Karpas-422 (cell line): ENCODE measurements around the gene LRRFIP2. TPM values are rescaled to one million over a fixed set of nuclear protein-coding genes. Genes with fewer than 3 reads are reported as not detected.

Source experiments
- DNase-seq: peaks from one replicate; pipeline ENCODE4 v3.0.0-alpha.2; 2015
- H2AFZ ChIP-seq: fragments of 200-600 bp; sonication (generic); 2 replicates; pipeline ENCODE4 v1.6.1; 2014; ENCODE audit warnings: antibody characterized with exemption, low read length, mixed read lengths
- H3K27ac ChIP-seq: fragments of 200-600 bp; sonication (generic); 2 replicates; pipeline ENCODE4 v1.5.1; 2014; ENCODE audit warnings: mild to moderate bottlenecking, low read length, moderate library complexity
- H3K27me3 ChIP-seq: fragments of 200-600 bp; sonication (generic); 2 replicates; pipeline ENCODE4 v1.6.1; 2014; ENCODE audit warnings: low read length, mixed read lengths
- H3K36me3 ChIP-seq: fragments of 200-600 bp; sonication (generic); 2 replicates; pipeline ENCODE4 v1.6.1; 2014; ENCODE audit warnings: low read length, mixed read lengths; ENCODE audit not compliant: insufficient read depth
- H3K4me1 ChIP-seq: fragments of 200-600 bp; sonication (generic); 2 replicates; pipeline ENCODE4 v1.6.1; 2014; ENCODE audit warnings: mild to moderate bottlenecking, low read length, mixed read lengths
- H3K4me2 ChIP-seq: fragments of 200-600 bp; sonication (generic); 2 replicates; pipeline ENCODE4 v1.6.1; 2014; ENCODE audit warnings: low read length, low read depth, mild to moderate bottlenecking; ENCODE audit not compliant: poor library complexity, severe bottlenecking
- H3K4me3 ChIP-seq: fragments of 200-600 bp; sonication (generic); 2 replicates; pipeline ENCODE4 v1.5.1; 2014; ENCODE audit warnings: mild to moderate bottlenecking, antibody characterized with exemption, low read length, mixed read lengths
- H3K79me2 ChIP-seq: fragments of 200-600 bp; sonication (generic); 2 replicates; pipeline ENCODE4 v1.6.1; 2014; ENCODE audit warnings: mild to moderate bottlenecking, low read length, mixed read lengths
- H3K9ac ChIP-seq: fragments of 200-600 bp; sonication (generic); 2 replicates; pipeline ENCODE4 v1.6.0; 2014; ENCODE audit warnings: low read length
- H3K9me2 ChIP-seq: fragments of 200-600 bp; sonication (generic), shearing (Covaris generic); replicated peaks from 2 replicates; pipeline ENCODE4 v1.6.0; 2014; ENCODE audit warnings: mild to moderate bottlenecking, low read length, moderate library complexity; ENCODE audit not compliant: insufficient read depth
- H3K9me3 ChIP-seq: fragments of 300-700, 200-600 bp; sonication (generic); 2 replicates; pipeline ENCODE4 v1.6.1; 2014; ENCODE audit warnings: low read length, mixed read lengths
- H4K20me1 ChIP-seq: fragments of 200-600 bp; sonication (generic); 2 replicates; pipeline ENCODE4 v1.6.1; 2014; ENCODE audit warnings: mild to moderate bottlenecking, antibody characterized with exemption, low read length, low read depth; ENCODE audit not compliant: insufficient read depth
- total RNA-seq: library from RNA; depleted of rRNA; stranded (reverse); fragments of >200 nt; shearing (Covaris generic); gene quantifications from 2 replicates; pipeline ENCODE4 v1.2.3, GENCODE V29; 2014; ENCODE audit warnings: low replicate concordance

Gene LRRFIP2
- total RNA-seq, 1 experiment from 2014 or later, result 45.5 TPM

DNA sequence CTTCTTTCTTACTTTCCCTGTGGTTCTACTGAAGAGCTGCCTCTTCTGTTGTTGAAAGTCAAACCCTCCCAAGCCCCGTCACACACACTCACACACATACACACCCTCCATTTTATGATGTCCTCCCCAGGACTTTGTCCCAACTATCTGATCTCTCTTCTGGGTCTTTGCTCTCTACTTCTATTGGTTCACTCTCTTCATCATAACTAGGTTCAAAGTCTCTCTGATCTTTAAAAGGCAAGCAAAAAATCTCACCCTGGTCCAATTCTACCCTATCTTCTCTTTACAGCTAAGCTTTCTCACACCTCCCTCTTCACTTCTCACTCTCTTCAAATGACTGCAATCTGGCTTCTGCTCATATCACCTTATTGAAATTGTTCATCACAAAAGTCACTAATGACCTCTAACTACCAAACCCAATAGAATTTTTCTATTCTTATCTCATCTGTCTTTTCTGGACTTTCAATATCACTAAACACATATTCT is 34.8 kb downstream of the LRRFIP2 start:
- H3K9ac ChIP-seq, result no peak overlapping the region
- no peak overlapping the region for H2AFZ ChIP-seq
- H3K79me2 ChIP-seq, result peaks cover 22% of the 10 kb centered on the region
- H3K4me3 ChIP-seq, result no peak overlapping the region
- H3K9me2 ChIP-seq, result no peaks in the 10 kb centered on the region
- no peaks in the 10 kb centered on the region for H3K27me3 ChIP-seq
- DNase-seq, result no peak
- peaks cover 7% of the 10 kb centered on the region for H3K4me1 ChIP-seq
- no peak overlapping the region for H3K4me2 ChIP-seq
- no peak overlapping the region for H3K27ac ChIP-seq
- 0 out of 2 replicates have a peak, but pooled peaks cover 2% of the 10 kb centered on the region for H3K36me3 ChIP-seq
- no peaks in the 10 kb centered on the region for H3K9me3 ChIP-seq
- no peaks in the 10 kb centered on the region for H4K20me1 ChIP-seq

DNA sequence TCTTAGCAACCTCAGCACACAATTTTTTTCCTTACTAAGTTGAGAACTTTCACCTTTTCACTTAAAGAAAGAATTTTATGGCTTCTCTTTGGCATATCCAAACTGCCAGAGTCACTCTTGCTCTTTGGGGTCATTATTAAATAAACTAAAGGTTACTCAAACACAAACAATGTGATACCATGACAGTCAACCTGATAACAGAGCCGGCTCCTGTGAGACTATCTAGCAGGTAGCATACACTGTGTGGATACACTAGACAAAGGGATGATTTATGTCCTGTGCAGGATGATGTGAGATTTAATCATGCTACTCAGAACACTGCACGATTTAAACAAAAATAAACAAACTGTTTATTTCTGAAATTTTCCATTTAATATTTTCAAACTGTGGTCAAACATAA is 35.6 kb downstream of the LRRFIP2 start:
- no peak overlapping the region for H3K4me2 ChIP-seq

DNA sequence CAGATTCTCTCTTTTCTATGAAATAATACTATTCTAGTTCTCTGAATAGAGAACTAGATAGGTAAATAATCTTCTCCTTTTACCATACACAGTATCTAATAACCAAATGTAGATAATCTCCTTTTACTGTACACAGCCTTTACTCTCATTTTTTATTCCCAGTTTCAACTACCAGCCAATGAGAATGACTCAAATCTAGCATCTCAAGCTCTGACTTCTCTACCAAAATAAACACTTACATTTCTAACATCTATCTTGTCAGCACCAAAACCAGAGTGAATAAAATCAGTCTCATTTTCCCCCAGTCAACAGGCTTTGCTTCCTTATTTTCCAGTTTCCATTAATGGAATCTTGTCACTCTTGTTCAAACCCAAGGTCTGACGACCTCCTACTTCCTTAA is 36.9 kb downstream of the LRRFIP2 start:
- peaks cover 40% of the 10 kb centered on the region for H3K79me2 ChIP-seq
- DNase-seq, result no peak
- no peak overlapping the region for H3K27ac ChIP-seq

More for the DNA sequence above, 35.6 kb downstream of the LRRFIP2 start:
- H3K27me3 ChIP-seq, result no peaks in the 10 kb centered on the region
- no peaks in the 10 kb centered on the region for H3K9me2 ChIP-seq
- H3K79me2 ChIP-seq, result peaks cover 28% of the 10 kb centered on the region
- H3K36me3 ChIP-seq, result 0 out of 2 replicates have a peak, but pooled peaks cover under 1% of the 10 kb centered on the region
- no peak overlapping the region for H3K4me3 ChIP-seq
- H3K9ac ChIP-seq, result no peak overlapping the region
- H3K9me3 ChIP-seq, result no peaks in the 10 kb centered on the region
- H4K20me1 ChIP-seq, result no peaks in the 10 kb centered on the region
- H3K4me1 ChIP-seq, result peaks cover 7% of the 10 kb centered on the region
- H2AFZ ChIP-seq, result no peak overlapping the region
- no peak for DNase-seq
- no peak overlapping the region for H3K27ac ChIP-seq

DNA sequence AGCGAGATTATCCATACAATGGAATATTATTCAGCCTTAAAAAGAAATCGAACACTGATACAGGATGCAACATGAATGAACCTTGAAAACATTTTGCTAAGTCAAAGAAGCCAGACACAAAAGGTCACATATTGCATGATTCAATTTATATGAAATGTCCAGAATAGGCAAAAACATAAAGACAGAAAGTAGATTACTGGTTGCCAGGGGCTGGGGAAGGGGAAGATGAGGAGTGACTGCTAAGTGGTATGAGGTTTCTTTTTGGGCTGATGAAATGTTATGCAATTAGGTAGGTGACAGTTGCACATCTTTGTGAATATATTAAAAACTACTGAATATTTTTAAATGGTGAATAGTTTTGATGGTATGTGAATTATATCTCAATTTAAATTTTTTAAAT is 38.3 kb downstream of the LRRFIP2 start:
- Histone ChIP-seq H3K27me3 (no peaks in the 10 kb centered on the region), H2AFZ (no peak overlapping the region), H3K27ac (no peak overlapping the region), H4K20me1 (no peaks in the 10 kb centered on the region), H3K4me3 (no peak overlapping the region), H3K9me3 (no peaks in the 10 kb centered on the region), H3K4me1 (peaks cover 14% of the 10 kb centered on the region), H3K9ac (no peak overlapping the region), H3K9me2 (no peaks in the 10 kb centered on the region), H3K36me3 (no peaks in the 10 kb centered on the region), H3K4me2 (no peak overlapping the region), H3K79me2 (peaks cover 53% of the 10 kb centered on the region)
- DNase-seq, result no peak

More for the DNA sequence above, 36.9 kb downstream of the LRRFIP2 start:
- H3K9ac ChIP-seq, result no peak overlapping the region
- H3K9me2 ChIP-seq, result no peaks in the 10 kb centered on the region
- H4K20me1 ChIP-seq, result no peaks in the 10 kb centered on the region
- peaks cover 7% of the 10 kb centered on the region for H3K4me1 ChIP-seq
- no peak overlapping the region for H3K4me2 ChIP-seq
- no peaks in the 10 kb centered on the region for H3K9me3 ChIP-seq
- H3K36me3 ChIP-seq, result no peaks in the 10 kb centered on the region
- H2AFZ ChIP-seq, result no peak overlapping the region
- no peak overlapping the region for H3K4me3 ChIP-seq
- no peaks in the 10 kb centered on the region for H3K27me3 ChIP-seq

DNA sequence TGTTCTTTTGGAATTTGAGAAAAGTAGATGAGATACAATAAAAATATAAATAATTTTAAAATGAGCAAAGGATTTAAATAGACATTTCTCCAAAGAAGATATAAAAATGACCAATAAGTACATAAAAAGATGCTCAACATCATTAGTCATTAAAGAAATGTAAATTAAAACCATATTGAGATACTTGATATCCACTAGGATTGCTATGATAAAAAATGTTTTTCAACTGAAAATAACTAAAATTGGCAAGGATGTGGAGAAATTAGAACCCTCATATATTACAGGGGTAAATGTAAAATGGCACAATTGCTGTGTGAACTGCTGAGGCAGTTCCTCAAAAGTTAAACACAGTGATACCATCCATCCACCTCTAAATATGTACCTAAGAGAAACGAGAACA is 38.8 kb downstream of the LRRFIP2 start:
- no peak overlapping the region for H3K4me3 ChIP-seq
- H4K20me1 ChIP-seq, result no peaks in the 10 kb centered on the region
- no peak overlapping the region for H3K9ac ChIP-seq
- H3K27ac ChIP-seq, result no peak overlapping the region
- peaks cover 57% of the 10 kb centered on the region for H3K79me2 ChIP-seq
- H3K27me3 ChIP-seq, result no peaks in the 10 kb centered on the region
- DNase-seq, result no peak
- no peaks in the 10 kb centered on the region for H3K9me2 ChIP-seq
- H2AFZ ChIP-seq, result no peak overlapping the region
- H3K9me3 ChIP-seq, result no peaks in the 10 kb centered on the region
- H3K4me1 ChIP-seq, result peaks cover 14% of the 10 kb centered on the region
- no peak overlapping the region for H3K4me2 ChIP-seq
- H3K36me3 ChIP-seq, result no peaks in the 10 kb centered on the region

DNA sequence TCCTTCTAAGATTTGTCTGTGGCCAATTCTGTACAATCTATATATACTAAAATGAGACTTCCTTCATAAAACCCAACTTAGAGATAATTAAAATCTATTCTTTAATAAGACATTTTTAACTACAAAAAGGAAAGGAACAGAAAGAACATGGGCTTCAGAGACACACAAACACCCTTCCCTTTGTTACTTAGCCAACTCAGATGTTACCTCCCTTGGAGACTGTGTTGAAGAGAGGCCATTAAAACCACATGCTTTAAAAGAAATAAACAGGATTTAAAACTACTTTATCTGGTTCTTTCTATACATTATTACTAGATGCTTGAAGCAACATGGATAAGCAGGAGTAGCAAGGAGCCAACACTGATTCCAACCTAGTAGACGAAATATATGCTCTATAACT is 42.0 kb downstream of the LRRFIP2 start:
- H3K4me3 ChIP-seq, result no peak overlapping the region
- H3K9me2 ChIP-seq, result no peaks in the 10 kb centered on the region
- H3K9me3 ChIP-seq, result no peaks in the 10 kb centered on the region

DNA sequence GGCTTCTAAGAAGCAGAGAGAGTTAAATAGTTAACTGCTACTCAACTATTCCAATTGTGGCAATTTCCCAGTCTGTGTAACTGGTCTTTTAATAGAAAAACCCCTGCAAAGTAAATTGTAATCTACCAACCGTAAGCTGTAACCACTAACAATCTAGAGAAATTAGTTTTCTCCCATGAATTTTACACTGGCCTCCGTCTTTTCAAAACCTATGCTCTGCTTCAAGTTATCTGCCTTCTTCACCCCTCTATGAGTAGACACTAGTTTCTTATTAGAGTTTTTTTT is 42.6 kb downstream of the LRRFIP2 start:
- no peak overlapping the region for H2AFZ ChIP-seq
- no peak overlapping the region for H3K9ac ChIP-seq
- H3K79me2 ChIP-seq, result peaks cover 59% of the 10 kb centered on the region
- H3K4me1 ChIP-seq, result peaks cover 7% of the 10 kb centered on the region; the same call in 1 of the 2 replicates
- no peak for DNase-seq
- H3K36me3 ChIP-seq, result no peaks in the 10 kb centered on the region
- H3K27me3 ChIP-seq, result no peaks in the 10 kb centered on the region
- H4K20me1 ChIP-seq, result no peaks in the 10 kb centered on the region
- H3K27ac ChIP-seq, result no peak overlapping the region
- no peak overlapping the region for H3K4me2 ChIP-seq
- H3K4me3 ChIP-seq, result no peak overlapping the region
- H3K9me2 ChIP-seq, result no peaks in the 10 kb centered on the region
- no peaks in the 10 kb centered on the region for H3K9me3 ChIP-seq

More for the DNA sequence above, 42.0 kb downstream of the LRRFIP2 start:
- DNase-seq, result no peak
- Histone ChIP-seq H4K20me1 (no peaks in the 10 kb centered on the region), H3K79me2 (peaks cover 64% of the 10 kb centered on the region), H3K4me1 (peaks cover 8% of the 10 kb centered on the region), H3K9ac (no peak overlapping the region), H3K36me3 (no peaks in the 10 kb centered on the region), H2AFZ (no peak overlapping the region), H3K4me2 (no peak overlapping the region), H3K27ac (no peak overlapping the region), H3K27me3 (no peaks in the 10 kb centered on the region)

DNA sequence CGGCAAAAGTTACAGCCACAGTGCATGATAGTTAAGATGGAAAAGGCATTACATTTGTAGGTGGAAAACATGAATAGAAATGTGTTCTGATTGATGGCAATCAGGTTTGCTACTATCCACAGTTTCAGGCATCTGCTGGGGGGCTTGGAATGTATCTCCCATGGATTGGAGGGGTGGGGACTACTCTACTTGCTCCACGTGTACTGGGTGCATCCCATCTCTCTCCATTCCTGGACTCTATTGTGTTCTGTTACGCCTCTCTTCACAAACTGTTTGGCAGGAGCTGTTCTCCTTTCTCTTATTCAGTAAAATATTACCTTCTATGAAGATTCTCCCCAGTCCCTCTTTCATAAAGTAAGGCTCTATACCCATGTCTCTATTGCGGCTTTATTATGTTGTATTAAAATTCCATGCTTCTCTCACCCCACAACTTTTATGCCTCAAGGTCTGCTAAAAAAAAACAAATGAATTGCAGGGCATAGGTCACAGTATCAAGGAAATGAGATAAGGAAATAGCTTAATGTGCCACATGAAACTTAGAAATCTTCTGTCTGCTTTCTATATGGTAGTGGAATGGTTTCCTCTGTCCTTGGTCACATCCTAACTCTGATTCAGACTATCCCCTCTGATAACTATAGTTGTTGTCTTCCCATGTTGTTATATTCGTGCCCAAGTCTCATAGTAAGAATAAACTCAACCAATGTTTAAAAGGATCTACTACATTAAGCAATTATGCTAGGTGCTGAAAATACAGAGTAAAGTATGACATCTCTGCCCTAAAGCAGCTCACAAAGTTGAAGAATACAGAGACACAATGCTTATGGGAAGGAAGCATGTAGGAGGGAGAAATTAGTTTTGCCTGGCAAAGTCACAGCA is 43.2 kb downstream of the LRRFIP2 start:
- Histone ChIP-seq H3K9me3 (no peaks in the 10 kb centered on the region), H3K36me3 (no peaks in the 10 kb centered on the region), H3K27me3 (no peaks in the 10 kb centered on the region), H3K27ac (no peak overlapping the region), H4K20me1 (no peaks in the 10 kb centered on the region), H3K4me3 (no peak overlapping the region), H3K4me1 (peaks cover 7% of the 10 kb centered on the region; the same call in 1 of the 2 replicates), H3K9me2 (no peaks in the 10 kb centered on the region), H3K79me2 (peaks cover 59% of the 10 kb centered on the region), H3K9ac (no peak overlapping the region), H3K4me2 (no peak overlapping the region), H2AFZ (no peak overlapping the region)
- no peak for DNase-seq
